ENCODE data around the gene ZNF512B. TPM values are rescaled to one million over a fixed set of nuclear protein-coding genes. Genes with fewer than 3 reads are reported as not detected.

ZNF512B gene
- total RNA-seq (10 to 100 TPM in 1 of 2 donors, 1 to 10 TPM in 1; 9.2 to 11.8 TPM), polyA plus RNA-seq (10 to 100 TPM in 1 of 2 donors, 1 to 10 TPM in 1; 1.8 to 10.4 TPM)

- no peaks in the 10 kb centered on the region for H3K27me3 ChIP-seq (ENCODE audit: control insufficient read depth in 4 of 4, insufficient read depth in 4 of 4, low read length in 3 of 4)
- H3K4me1 ChIP-seq (ENCODE audit: control insufficient read depth in 4 of 4, insufficient read depth in 4 of 4, low read length in 3 of 4): peaks cover 18 to 48% (median 38%) of the 10 kb centered on the region in 4 donors
- DNase-seq (ENCODE audit: low spot score): peak; percentile 71
- peak within 1 kb of the TSS; percentile 60 to 72 for H3K9ac ChIP-seq (ENCODE audit: low read depth in 1 of 2, low read length in 2 of 2)
- WGBS: 4% methylated on average over 73 of the region's 73 CpGs
- peak within 1 kb of the TSS; percentile 56 to 94 (median 78) for H3K4me3 ChIP-seq (ENCODE audit: low read depth in 1 of 3, low read length in 3 of 3)
- TF ChIP-seq ATF3 (IDR thresholded peaks at IDR 0.05) (no peak), HNF4G (IDR thresholded peaks at IDR 0.05) (no peak), ZBTB33 (IDR thresholded peaks at IDR 0.05) (peak; percentile 95), TAF1 (conservative IDR thresholded peaks at IDR 0.05) (no peak), JUND (IDR thresholded peaks at IDR 0.05) (no peak), RXRA (IDR thresholded peaks at IDR 0.05) (peak; percentile 25 to 83), NR2F2 (IDR thresholded peaks at IDR 0.05) (peak; percentile 28)
- no peaks in the 10 kb centered on the region for H3K9me3 ChIP-seq (ENCODE audit: control insufficient read depth in 4 of 4, low read length in 3 of 4)
- peak within 1 kb of the TSS; percentile 38 to 84 for H3K27ac ChIP-seq (ENCODE audit: low read depth in 1 of 2, low read length in 2 of 2)
- H3K36me3 ChIP-seq (ENCODE audit: control insufficient read depth in 4 of 4, insufficient read depth in 3 of 4, low read depth in 1 of 4, low read length in 3 of 4): peaks cover 5 to 18% (median 8%) of the 10 kb centered on the region in 4 donors
These were observed at the start of gene ZNF512B for GRCh38 chr20:63969838-63970713. Gene ZNF512B (minus strand): TSS chr20:63969930. CDS start chr20:63967950, 1,980 bp downstream.

GRCh38 chr20:64015635-64016034, 45.9 kb upstream of the ZNF512B start:
- no peak overlapping the region for H3K4me3 ChIP-seq (ENCODE audit: low read depth in 1 of 3, low read length in 3 of 3)
- no peak overlapping the region for H3K27ac ChIP-seq (ENCODE audit: low read depth in 1 of 2, low read length in 2 of 2)
- H3K27me3 ChIP-seq (ENCODE audit: control insufficient read depth in 4 of 4, insufficient read depth in 4 of 4, low read length in 3 of 4): no peaks in the 10 kb centered on the region
- TF ChIP-seq JUND (IDR thresholded peaks at IDR 0.05) (no peak), HNF4A (conservative IDR thresholded peaks at IDR 0.05) (no peak), EGR1 (IDR thresholded peaks at IDR 0.05; ENCODE audit: low read depth in 2 of 2) (no peak), ATF3 (IDR thresholded peaks at IDR 0.05) (no peak), REST (IDR thresholded peaks at IDR 0.05) (no peak), YY1 (IDR thresholded peaks at IDR 0.05) (no peak), TAF1 (conservative IDR thresholded peaks at IDR 0.05) (no peak), SP1 (IDR thresholded peaks at IDR 0.05) (no peak), CTCF (IDR thresholded peaks at IDR 0.05; ENCODE audit: low read depth, low read length, missing input control) (no peak), FOXA2 (IDR thresholded peaks at IDR 0.05) (no peak), NR2F2 (IDR thresholded peaks at IDR 0.05) (no peak), RXRA (IDR thresholded peaks at IDR 0.05) (no peak), RAD21 (IDR thresholded peaks at IDR 0.05) (no peak), FOXA1 (IDR thresholded peaks at IDR 0.05) (no peak), ZBTB33 (IDR thresholded peaks at IDR 0.05) (no peak)
- no peaks in the 10 kb centered on the region for H3K9me3 ChIP-seq (ENCODE audit: control insufficient read depth in 4 of 4, low read length in 3 of 4)
- no peaks in the 10 kb centered on the region for H3K4me1 ChIP-seq (ENCODE audit: control insufficient read depth in 4 of 4, insufficient read depth in 4 of 4, low read length in 3 of 4)
- H3K36me3 ChIP-seq (ENCODE audit: control insufficient read depth in 4 of 4, insufficient read depth in 3 of 4, low read depth in 1 of 4, low read length in 3 of 4): peaks cover 7 to 58% (median 41%) of the 10 kb centered on the region in 4 donors
- no peak for DNase-seq (ENCODE audit: low spot score)
- H3K9ac ChIP-seq (ENCODE audit: low read depth in 1 of 2, low read length in 2 of 2): no peak overlapping the region
- 93% methylated on average over 2 of the region's 2 CpGs for WGBS
